ENCODE results near the gene ZMYND8. TPM values are rescaled to one million over a fixed set of nuclear protein-coding genes. Genes with fewer than 3 reads are reported as not detected.

Gene ZMYND8
- total RNA-seq, 1 donor from 2014 or later: 40.1 TPM

GRCh38 chr20:47357296-47358038 lies 968 bp upstream of the ZMYND8 start:
- ATAC-seq: peak; percentile 41
- intact Hi-C loops (cut with micrococcal nuclease): loop anchor here (5.0 kb wide), 1 partner anchor 40 kb away; no protein-coding TSS in a partner anchor
- DNase-seq: peak; percentile 83

GRCh38 chr20:47356220-47356525 lies 326 bp downstream of the ZMYND8 start:
- DNase-seq (no peak), ATAC-seq (no peak)
- intact Hi-C loops (cut with micrococcal nuclease): loop anchor here (5.0 kb wide), 1 partner anchor 39 kb away; no protein-coding TSS in a partner anchor

- intact Hi-C loops (cut with micrococcal nuclease): loop anchor here (5.0 kb wide), 1 partner anchor 38 kb away; no protein-coding TSS in a partner anchor
- no peak for ATAC-seq
- DNase-seq: no peak
Measured at GRCh38 chr20:47355489-47356219, 845 bp downstream of the ZMYND8 start.

- ATAC-seq: no peak
- no peak for DNase-seq
- intact Hi-C loops (cut with micrococcal nuclease): loop anchor here (5.0 kb wide), 1 partner anchor 38 kb away; no protein-coding TSS in a partner anchor
Measured at GRCh38 chr20:47354714-47355488, 1.6 kb downstream of the ZMYND8 start.

GRCh38 chr20:47354464-47354713 lies 2.1 kb downstream of the ZMYND8 start:
- ATAC-seq: no peak
- intact Hi-C loops (cut with micrococcal nuclease): no loop called here
- DNase-seq: no peak

- intact Hi-C loops (cut with micrococcal nuclease): no loop called here
- ATAC-seq: no peak
- no peak for DNase-seq
Measured at GRCh38 chr20:47353692-47354463, 2.6 kb downstream of the ZMYND8 start.

- DNase-seq: no peak
- ATAC-seq: no peak
- intact Hi-C loops (cut with micrococcal nuclease): no loop called here
Measured at GRCh38 chr20:47353239-47353691, 3.2 kb downstream of the ZMYND8 start.

GRCh38 chr20:47352332-47353238 lies 3.9 kb downstream of the ZMYND8 start:
- peak; percentile 58 for ATAC-seq
- DNase-seq: peak; percentile 78
- intact Hi-C loops (cut with micrococcal nuclease): no loop called here

GRCh38 chr20:47351643-47352331 lies 4.7 kb downstream of the ZMYND8 start:
- DNase-seq: no peak
- peak; percentile 33 for ATAC-seq
- intact Hi-C loops (cut with micrococcal nuclease): no loop called here

- DNase-seq (no peak), ATAC-seq (no peak)
- intact Hi-C loops (cut with micrococcal nuclease): no loop called here
Measured at GRCh38 chr20:47350691-47351545, 5.6 kb downstream of the ZMYND8 start.

- DNase-seq: no peak
- intact Hi-C loops (cut with micrococcal nuclease): no loop called here
- ATAC-seq: no peak
Measured at GRCh38 chr20:47350181-47350550, 6.3 kb downstream of the ZMYND8 start.

GRCh38 chr20:47349365-47350180 lies 6.9 kb downstream of the ZMYND8 start:
- DNase-seq (no peak), ATAC-seq (no peak)
- intact Hi-C loops (cut with micrococcal nuclease): no loop called here

- peak; percentile 7 for ATAC-seq
- no peak for DNase-seq
- intact Hi-C loops (cut with micrococcal nuclease): no loop called here
Measured at GRCh38 chr20:47348539-47349142, 7.9 kb downstream of the ZMYND8 start.

GRCh38 chr20:47347661-47348435 lies 8.7 kb downstream of the ZMYND8 start:
- intact Hi-C loops (cut with micrococcal nuclease): no loop called here
- DNase-seq (no peak), ATAC-seq (no peak)

- ATAC-seq (no peak), DNase-seq (no peak)
- intact Hi-C loops (cut with micrococcal nuclease): no loop called here
Measured at GRCh38 chr20:47346172-47346571, 10.3 kb downstream of the ZMYND8 start.

Data from left ventricle myocardium superior (tissue), 1 donor.